ENCODE results near the gene CLIP2.
"Not testable (repeated sequence)": the region's sequence is repeated elsewhere in the genome, so short reads cannot be mapped to it uniquely, and the experiment has no call there.

The CLIP2 gene

GRCh38 chr7:74410772-74411171 lies 121.6 kb downstream of the CLIP2 start:
- Histone ChIP-seq H3K36me3 (ENCODE audit: insufficient read depth, low read length) (no peaks in the 10 kb centered on the region), H3K9me3 (ENCODE audit: insufficient read depth, low read depth, low read length) (no peaks in the 10 kb centered on the region)
- 90% methylated on average over 2 of the region's 2 CpGs for WGBS

GRCh38 chr7:74411571-74411970 lies 122.4 kb downstream of the CLIP2 start:
- H3K27me3 ChIP-seq (ENCODE audit: insufficient read depth, low read length); H3K4me1 ChIP-seq (ENCODE audit: insufficient read depth, low read length); H3K9ac ChIP-seq (ENCODE audit: low read depth, low read length); H3K27ac ChIP-seq (ENCODE audit: low read depth, low read length); H3K4me3 ChIP-seq (ENCODE audit: low read length); H3K36me3 ChIP-seq (ENCODE audit: insufficient read depth, low read length); H3K9me3 ChIP-seq (ENCODE audit: insufficient read depth, low read depth, low read length): not testable (repeated sequence)
- WGBS: 90% methylated on average over 5 of the region's 5 CpGs

More at GRCh38 chr7:74410772-74411171, 121.6 kb downstream of the CLIP2 start:
- H3K4me1 ChIP-seq (ENCODE audit: insufficient read depth, low read length): no peaks in the 10 kb centered on the region
- no peak overlapping the region for H3K4me3 ChIP-seq (ENCODE audit: low read length)
- H3K27me3 ChIP-seq (ENCODE audit: insufficient read depth, low read length): no peaks in the 10 kb centered on the region
- no peak overlapping the region for H3K27ac ChIP-seq (ENCODE audit: low read depth, low read length)
- no peak overlapping the region for H3K9ac ChIP-seq (ENCODE audit: low read depth, low read length)

- Histone ChIP-seq H3K9ac (ENCODE audit: low read depth, low read length) (no peak overlapping the region), H3K4me1 (ENCODE audit: insufficient read depth, low read length) (no peaks in the 10 kb centered on the region), H3K4me3 (ENCODE audit: low read length) (no peak overlapping the region), H3K36me3 (ENCODE audit: insufficient read depth, low read length) (no peaks in the 10 kb centered on the region), H3K27ac (ENCODE audit: low read depth, low read length) (no peak overlapping the region), H3K27me3 (ENCODE audit: insufficient read depth, low read length) (no peaks in the 10 kb centered on the region), H3K9me3 (ENCODE audit: insufficient read depth, low read depth, low read length) (no peaks in the 10 kb centered on the region)
- 88% methylated on average over 4 of the region's 4 CpGs for WGBS
Observed at GRCh38 chr7:74412056-74412455, 122.8 kb downstream of the CLIP2 start.

- no peaks in the 10 kb centered on the region for H3K4me1 ChIP-seq (ENCODE audit: insufficient read depth, low read length)
- H3K27me3 ChIP-seq (ENCODE audit: insufficient read depth, low read length): no peaks in the 10 kb centered on the region
- no peak overlapping the region for H3K4me3 ChIP-seq (ENCODE audit: low read length)
- H3K27ac ChIP-seq (ENCODE audit: low read depth, low read length): no peak overlapping the region
- H3K36me3 ChIP-seq (ENCODE audit: insufficient read depth, low read length): no peaks in the 10 kb centered on the region
- WGBS: 95% methylated on average over 3 of the region's 3 CpGs
- no peaks in the 10 kb centered on the region for H3K9me3 ChIP-seq (ENCODE audit: insufficient read depth, low read depth, low read length)
- no peak overlapping the region for H3K9ac ChIP-seq (ENCODE audit: low read depth, low read length)
Observed at GRCh38 chr7:74412603-74413002, 123.4 kb downstream of the CLIP2 start.

GRCh38 chr7:74414595-74415333 lies 125.6 kb downstream of the CLIP2 start:
- WGBS: 98% methylated on average over 4 of the region's 7 CpGs
- H3K27me3 ChIP-seq (ENCODE audit: insufficient read depth, low read length); H3K9ac ChIP-seq (ENCODE audit: low read depth, low read length): not testable (repeated sequence)

GRCh38 chr7:74417419-74417971 lies 128.3 kb downstream of the CLIP2 start:
- no peaks in the 10 kb centered on the region for H3K4me1 ChIP-seq (ENCODE audit: insufficient read depth, low read length)
- no peak overlapping the region for H3K27ac ChIP-seq (ENCODE audit: low read depth, low read length)
- H3K36me3 ChIP-seq (ENCODE audit: insufficient read depth, low read length): no peaks in the 10 kb centered on the region
- no peak overlapping the region for H3K4me3 ChIP-seq (ENCODE audit: low read length)
- H3K9ac ChIP-seq (ENCODE audit: low read depth, low read length): no peak overlapping the region
- no peaks in the 10 kb centered on the region for H3K27me3 ChIP-seq (ENCODE audit: insufficient read depth, low read length)
- H3K9me3 ChIP-seq (ENCODE audit: insufficient read depth, low read depth, low read length): no peaks in the 10 kb centered on the region
- WGBS: 32% methylated on average over 16 of the region's 16 CpGs

More at GRCh38 chr7:74414595-74415333, 125.6 kb downstream of the CLIP2 start:
- H3K9me3 ChIP-seq (ENCODE audit: insufficient read depth, low read depth, low read length); H3K4me3 ChIP-seq (ENCODE audit: low read length); H3K27ac ChIP-seq (ENCODE audit: low read depth, low read length); H3K4me1 ChIP-seq (ENCODE audit: insufficient read depth, low read length); H3K36me3 ChIP-seq (ENCODE audit: insufficient read depth, low read length): not testable (repeated sequence)

GRCh38 chr7:74418076-74418475 lies 128.9 kb downstream of the CLIP2 start:
- Histone ChIP-seq H3K9me3 (ENCODE audit: insufficient read depth, low read depth, low read length) (no peaks in the 10 kb centered on the region), H3K9ac (ENCODE audit: low read depth, low read length) (no peak overlapping the region), H3K36me3 (ENCODE audit: insufficient read depth, low read length) (no peaks in the 10 kb centered on the region), H3K27ac (ENCODE audit: low read depth, low read length) (no peak overlapping the region), H3K4me1 (ENCODE audit: insufficient read depth, low read length) (no peaks in the 10 kb centered on the region), H3K27me3 (ENCODE audit: insufficient read depth, low read length) (no peaks in the 10 kb centered on the region), H3K4me3 (ENCODE audit: low read length) (no peak overlapping the region)
- WGBS: 90% methylated on average over 8 of the region's 8 CpGs

GRCh38 chr7:74418538-74418937 lies 129.3 kb downstream of the CLIP2 start:
- Histone ChIP-seq H3K9ac (ENCODE audit: low read depth, low read length) (no peak overlapping the region), H3K36me3 (ENCODE audit: insufficient read depth, low read length) (no peaks in the 10 kb centered on the region), H3K4me1 (ENCODE audit: insufficient read depth, low read length) (no peaks in the 10 kb centered on the region), H3K4me3 (ENCODE audit: low read length) (no peak overlapping the region), H3K9me3 (ENCODE audit: insufficient read depth, low read depth, low read length) (no peaks in the 10 kb centered on the region), H3K27ac (ENCODE audit: low read depth, low read length) (no peak overlapping the region), H3K27me3 (ENCODE audit: insufficient read depth, low read length) (no peaks in the 10 kb centered on the region)
- WGBS: 85% methylated on average over 10 of the region's 10 CpGs

- not testable (repeated sequence) for H3K4me3 ChIP-seq (ENCODE audit: low read length); H3K27ac ChIP-seq (ENCODE audit: low read depth, low read length); H3K9me3 ChIP-seq (ENCODE audit: insufficient read depth, low read depth, low read length); H3K36me3 ChIP-seq (ENCODE audit: insufficient read depth, low read length); H3K9ac ChIP-seq (ENCODE audit: low read depth, low read length); H3K4me1 ChIP-seq (ENCODE audit: insufficient read depth, low read length); H3K27me3 ChIP-seq (ENCODE audit: insufficient read depth, low read length)
- 75% methylated on average over 4 of the region's 4 CpGs for WGBS
Observed at GRCh38 chr7:74419232-74419631, 130.0 kb downstream of the CLIP2 start.

- Histone ChIP-seq H3K36me3 (ENCODE audit: insufficient read depth, low read length) (no peaks in the 10 kb centered on the region), H3K27me3 (ENCODE audit: insufficient read depth, low read length) (no peaks in the 10 kb centered on the region), H3K27ac (ENCODE audit: low read depth, low read length) (no peak overlapping the region), H3K4me3 (ENCODE audit: low read length) (no peak overlapping the region), H3K9me3 (ENCODE audit: insufficient read depth, low read depth, low read length) (no peaks in the 10 kb centered on the region), H3K4me1 (ENCODE audit: insufficient read depth, low read length) (no peaks in the 10 kb centered on the region), H3K9ac (ENCODE audit: low read depth, low read length) (no peak overlapping the region)
- 93% methylated on average over 4 of the region's 4 CpGs for WGBS
Observed at GRCh38 chr7:74420006-74420405, 130.8 kb downstream of the CLIP2 start.

GRCh38 chr7:74424291-74424880 lies 135.2 kb downstream of the CLIP2 start:
- no peak overlapping the region for H3K4me3 ChIP-seq (ENCODE audit: low read length)
- H3K27me3 ChIP-seq (ENCODE audit: insufficient read depth, low read length): no peaks in the 10 kb centered on the region
- H3K4me1 ChIP-seq (ENCODE audit: insufficient read depth, low read length): peaks cover 6% of the 10 kb centered on the region; the same call in 1 of the 2 replicates
- whole genome bisulfite sequencing: 93% methylated on average over 9 of the region's 10 CpGs
- H3K27ac ChIP-seq (ENCODE audit: low read depth, low read length): no peak overlapping the region
- H3K9me3 ChIP-seq (ENCODE audit: insufficient read depth, low read depth, low read length): no peaks in the 10 kb centered on the region
- no peak overlapping the region for H3K9ac ChIP-seq (ENCODE audit: low read depth, low read length)
- H3K36me3 ChIP-seq (ENCODE audit: insufficient read depth, low read length): no peaks in the 10 kb centered on the region

Data from HUES64 (cell line).